Choroid plexus epithelial cell (primary cell): ENCODE results near the gene RSU1.

Source experiments
- DNase-seq: peaks from one replicate; pipeline ENCODE4 v3.0.0-alpha.2; 2010; ENCODE audit warnings: low read depth
- H3K4me3 ChIP-seq: 2 replicates; pipeline ENCODE4 v1.5.1; 2011; ENCODE audit warnings: low read depth, mild to moderate bottlenecking, control low read depth, low read length, moderate library complexity
- TF ChIP-seq, protein P1 (sequence below): conservative IDR thresholded peaks from 2 replicates; pipeline ENCODE4 v1.5.1; 2011; ENCODE audit warnings: low read depth, mild to moderate bottlenecking, control low read depth, inconsistent platforms, low read length, moderate library complexity

Gene RSU1

GRCh38 chr10:16690417-16690816 lies 126.8 kb downstream of the RSU1 start:
- TF ChIP-seq, protein P1, sequence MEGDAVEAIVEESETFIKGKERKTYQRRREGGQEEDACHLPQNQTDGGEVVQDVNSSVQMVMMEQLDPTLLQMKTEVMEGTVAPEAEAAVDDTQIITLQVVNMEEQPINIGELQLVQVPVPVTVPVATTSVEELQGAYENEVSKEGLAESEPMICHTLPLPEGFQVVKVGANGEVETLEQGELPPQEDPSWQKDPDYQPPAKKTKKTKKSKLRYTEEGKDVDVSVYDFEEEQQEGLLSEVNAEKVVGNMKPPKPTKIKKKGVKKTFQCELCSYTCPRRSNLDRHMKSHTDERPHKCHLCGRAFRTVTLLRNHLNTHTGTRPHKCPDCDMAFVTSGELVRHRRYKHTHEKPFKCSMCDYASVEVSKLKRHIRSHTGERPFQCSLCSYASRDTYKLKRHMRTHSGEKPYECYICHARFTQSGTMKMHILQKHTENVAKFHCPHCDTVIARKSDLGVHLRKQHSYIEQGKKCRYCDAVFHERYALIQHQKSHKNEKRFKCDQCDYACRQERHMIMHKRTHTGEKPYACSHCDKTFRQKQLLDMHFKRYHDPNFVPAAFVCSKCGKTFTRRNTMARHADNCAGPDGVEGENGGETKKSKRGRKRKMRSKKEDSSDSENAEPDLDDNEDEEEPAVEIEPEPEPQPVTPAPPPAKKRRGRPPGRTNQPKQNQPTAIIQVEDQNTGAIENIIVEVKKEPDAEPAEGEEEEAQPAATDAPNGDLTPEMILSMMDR = no peak

DNA sequence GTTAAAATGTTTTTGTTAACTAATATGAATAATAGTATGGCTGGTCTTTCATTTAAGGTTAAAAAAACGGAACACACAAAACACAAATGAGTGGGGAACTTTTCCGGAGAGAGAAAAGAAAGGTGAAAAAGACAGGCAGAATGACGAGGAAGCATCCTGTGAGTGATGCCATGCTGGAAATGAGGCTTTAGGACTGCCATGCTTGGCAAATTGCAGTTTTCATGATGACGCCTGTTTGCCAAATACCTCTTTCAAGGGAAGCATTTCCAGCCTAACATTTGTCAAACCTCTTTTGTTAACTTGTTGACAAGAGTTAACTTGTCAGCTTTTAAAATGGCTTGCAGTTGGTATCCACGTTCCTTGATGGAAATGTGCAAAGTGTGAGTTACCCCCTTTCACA lies 127.5 kb downstream of the RSU1 start:
- DNase-seq = no peak
- TF ChIP-seq, protein P1 = no peak
- no peak overlapping the region for H3K4me3 ChIP-seq

More at GRCh38 chr10:16690417-16690816, 126.8 kb downstream of the RSU1 start:
- no peak overlapping the region for H3K4me3 ChIP-seq
- no peak for DNase-seq

GRCh38 chr10:16689227-16689626 lies 128.0 kb downstream of the RSU1 start:
- no peak overlapping the region for H3K4me3 ChIP-seq
- TF ChIP-seq, protein P1 = no peak
- peak; percentile 40 for DNase-seq

DNA sequence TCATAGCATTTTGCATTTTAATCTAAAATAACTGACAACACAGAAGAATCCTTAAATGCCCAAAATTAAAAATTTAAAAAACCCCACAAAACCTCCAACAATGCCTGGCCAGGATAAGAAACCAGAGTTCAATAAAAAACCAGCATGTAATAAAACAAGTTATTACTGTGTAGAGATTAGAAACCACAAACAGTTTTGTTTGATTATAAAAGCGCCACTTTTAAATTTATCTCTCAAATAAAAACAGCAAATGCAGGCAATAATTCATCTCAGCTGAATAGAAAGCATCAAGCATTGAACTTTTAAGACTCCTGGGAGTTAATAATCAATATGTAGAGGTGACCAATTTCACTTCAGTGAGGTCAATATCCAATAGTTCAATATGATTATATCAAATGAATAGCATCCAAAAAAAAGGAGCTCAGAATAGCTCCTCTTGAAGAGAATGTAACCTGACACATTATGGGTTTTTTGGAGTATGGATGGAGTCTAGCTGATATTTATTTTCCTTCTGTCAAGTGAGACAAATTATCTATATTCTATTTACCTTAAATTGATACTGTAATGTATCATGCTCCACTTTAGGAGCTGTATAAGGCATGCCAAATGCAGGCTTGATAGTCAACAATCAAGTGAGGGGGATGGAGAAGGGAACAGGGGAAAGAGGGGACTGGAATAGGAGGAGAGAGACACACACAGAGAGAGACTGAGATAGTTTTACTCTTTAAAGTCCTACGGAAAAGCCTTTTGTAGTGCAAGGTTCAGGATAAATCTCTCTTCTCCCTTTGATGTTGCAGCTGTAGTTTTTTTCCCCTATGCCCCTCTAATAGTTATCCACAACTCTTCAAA lies 130.9 kb downstream of the RSU1 start:
- TF ChIP-seq, protein P1 = no peak
- H3K4me3 ChIP-seq = no peak overlapping the region
- DNase-seq = no peak

DNA sequence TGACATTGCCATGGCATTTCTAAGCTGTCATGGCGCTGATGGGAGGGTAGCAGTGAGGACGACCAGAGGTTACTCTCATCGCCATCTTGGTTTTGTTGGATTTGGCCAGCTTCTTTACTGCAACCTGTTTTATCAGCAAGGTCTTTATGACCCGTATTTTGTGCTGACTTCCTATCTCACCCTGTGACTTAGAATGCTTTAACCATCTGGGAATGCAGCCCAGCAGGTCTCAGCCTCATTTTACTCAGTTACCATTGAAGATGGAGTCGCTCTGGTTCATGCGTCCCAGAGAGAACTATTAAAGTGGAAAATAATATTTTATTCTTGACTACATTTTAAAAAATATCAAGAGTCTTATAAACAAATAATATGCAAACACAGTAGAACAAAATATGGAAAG lies 131.7 kb downstream of the RSU1 start:
- no peak overlapping the region for H3K4me3 ChIP-seq
- TF ChIP-seq, protein P1 = no peak
- DNase-seq = no peak

GRCh38 chr10:16681521-16681920 lies 135.7 kb downstream of the RSU1 start:
- H3K4me3 ChIP-seq = no peak overlapping the region
- peak; percentile 5 for DNase-seq
- TF ChIP-seq, protein P1 = no peak

GRCh38 chr10:16679511-16679910 lies 137.7 kb downstream of the RSU1 start:
- DNase-seq = no peak
- TF ChIP-seq, protein P1 = no peak
- no peak overlapping the region for H3K4me3 ChIP-seq
